GM12891 (cell line): Measurements from ENCODE around the gene FTO.

Experiments
- DNase-seq: peaks from one replicate; pipeline ENCODE4 v3.0.0; 2011; ENCODE audit warnings: low spot score; ENCODE audit not compliant: insufficient read length
- FAIRE-seq: peaks from 2 replicates; lab custom pipeline; 2011; peaks lifted over from hg19 to GRCh38; lab: Jason Lieb, UNC
- PAX5 ChIP-seq: IDR thresholded peaks from 2 replicates; pipeline ENCODE4 v1.6.1; 2011; ENCODE audit warnings: low read length, moderate library complexity, mild to moderate bottlenecking; ENCODE audit not compliant: insufficient read depth, severe bottlenecking
- POLR2A ChIP-seq: IDR thresholded peaks from 2 replicates; pipeline ENCODE4 v1.6.1; 2011; ENCODE audit warnings: low read depth, low read length, control low read depth
- POLR2AphosphoS5 ChIP-seq: IDR thresholded peaks from 2 replicates; pipeline ENCODE4 v1.6.1; 2011; ENCODE audit warnings: low read depth, low read length, control low read depth
- POU2F2 ChIP-seq: IDR thresholded peaks from 2 replicates; pipeline ENCODE4 v1.6.1; 2011; ENCODE audit warnings: low read depth, mild to moderate bottlenecking, control low read depth, low read length, moderate library complexity
- SPI1 ChIP-seq: IDR thresholded peaks from 2 replicates; pipeline ENCODE4 v1.6.1; 2011; ENCODE audit warnings: low read depth, low read length, control low read depth
- TAF1 ChIP-seq: IDR thresholded peaks from 2 replicates; pipeline ENCODE4 v1.6.1; 2011; ENCODE audit warnings: low read depth, low read length, control low read depth

The FTO gene

GRCh38 chr16:54102888-54103866 lies 399.2 kb downstream of the FTO start:
- TF ChIP-seq SPI1 (no peak), TAF1 (no peak), PAX5 (no peak), POU2F2 (no peak)
- FAIRE-seq: no peak
- DNase-seq: no peak

- FAIRE-seq (no peak), DNase-seq (no peak)
- no peak for TF ChIP-seq POLR2A
- no peak for TF ChIP-seq PAX5
- no peak for TF ChIP-seq SPI1
- TF ChIP-seq TAF1: no peak
- TF ChIP-seq POU2F2: no peak
- no peak for TF ChIP-seq POLR2AphosphoS5
Measured at GRCh38 chr16:54106057-54106456, 402.1 kb downstream of the FTO start.

GRCh38 chr16:54107583-54108202 lies 403.7 kb downstream of the FTO start:
- no peak for FAIRE-seq
- DNase-seq: no peak
- TF ChIP-seq PAX5 (no peak), POLR2AphosphoS5 (no peak), SPI1 (no peak), TAF1 (no peak), POLR2A (no peak)

GRCh38 chr16:54110016-54110981 lies 406.3 kb downstream of the FTO start:
- DNase-seq: no peak
- FAIRE-seq: no peak
- TF ChIP-seq TAF1 (no peak), POLR2A (no peak), SPI1 (no peak), POU2F2 (no peak)

GRCh38 chr16:54112451-54113206 lies 408.7 kb downstream of the FTO start:
- DNase-seq: no peak
- TF ChIP-seq POLR2A (no peak), SPI1 (no peak), TAF1 (no peak), POLR2AphosphoS5 (no peak), POU2F2 (no peak), PAX5 (no peak)
- no peak for FAIRE-seq

GRCh38 chr16:54115558-54115957 lies 411.6 kb downstream of the FTO start:
- DNase-seq (no peak), FAIRE-seq (no peak)
- TF ChIP-seq POLR2A: no peak
- no peak for TF ChIP-seq PAX5
- TF ChIP-seq SPI1: no peak
- TF ChIP-seq TAF1: no peak
- no peak for TF ChIP-seq POLR2AphosphoS5
- no peak for TF ChIP-seq POU2F2

GRCh38 chr16:54116124-54116655 lies 412.2 kb downstream of the FTO start:
- DNase-seq: no peak
- TF ChIP-seq SPI1 (no peak), TAF1 (no peak), POLR2AphosphoS5 (no peak), POU2F2 (no peak), POLR2A (no peak), PAX5 (no peak)
- FAIRE-seq: no peak

GRCh38 chr16:54118846-54119245 lies 414.9 kb downstream of the FTO start:
- no peak for TF ChIP-seq POU2F2
- no peak for TF ChIP-seq TAF1
- TF ChIP-seq POLR2AphosphoS5: no peak
- TF ChIP-seq POLR2A: no peak
- TF ChIP-seq PAX5: no peak
- TF ChIP-seq SPI1: no peak
- FAIRE-seq (no peak), DNase-seq (no peak)
